ENCODE measurements around the gene SLC35B1.

DNA sequence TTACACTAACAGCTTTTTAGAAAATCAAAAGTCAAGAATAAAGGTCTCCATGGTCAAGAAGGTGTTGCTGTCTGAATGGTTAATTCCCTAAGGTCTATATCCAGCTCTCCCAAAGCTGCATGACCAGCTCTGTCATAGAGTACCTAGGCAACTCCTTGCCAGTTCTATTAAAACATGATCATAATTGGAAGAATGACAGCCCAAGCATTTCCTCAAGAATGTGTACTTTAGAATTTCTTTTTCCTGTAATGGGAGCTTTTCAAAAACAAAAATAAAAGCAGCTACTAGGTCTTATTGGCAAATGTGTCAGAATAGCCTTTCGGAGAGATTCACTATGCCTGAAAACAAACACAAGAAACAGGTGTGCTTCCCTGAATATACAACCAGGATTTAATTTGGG is 37.8 kb downstream of the SLC35B1 start:
- TF ChIP-seq, protein P1, sequence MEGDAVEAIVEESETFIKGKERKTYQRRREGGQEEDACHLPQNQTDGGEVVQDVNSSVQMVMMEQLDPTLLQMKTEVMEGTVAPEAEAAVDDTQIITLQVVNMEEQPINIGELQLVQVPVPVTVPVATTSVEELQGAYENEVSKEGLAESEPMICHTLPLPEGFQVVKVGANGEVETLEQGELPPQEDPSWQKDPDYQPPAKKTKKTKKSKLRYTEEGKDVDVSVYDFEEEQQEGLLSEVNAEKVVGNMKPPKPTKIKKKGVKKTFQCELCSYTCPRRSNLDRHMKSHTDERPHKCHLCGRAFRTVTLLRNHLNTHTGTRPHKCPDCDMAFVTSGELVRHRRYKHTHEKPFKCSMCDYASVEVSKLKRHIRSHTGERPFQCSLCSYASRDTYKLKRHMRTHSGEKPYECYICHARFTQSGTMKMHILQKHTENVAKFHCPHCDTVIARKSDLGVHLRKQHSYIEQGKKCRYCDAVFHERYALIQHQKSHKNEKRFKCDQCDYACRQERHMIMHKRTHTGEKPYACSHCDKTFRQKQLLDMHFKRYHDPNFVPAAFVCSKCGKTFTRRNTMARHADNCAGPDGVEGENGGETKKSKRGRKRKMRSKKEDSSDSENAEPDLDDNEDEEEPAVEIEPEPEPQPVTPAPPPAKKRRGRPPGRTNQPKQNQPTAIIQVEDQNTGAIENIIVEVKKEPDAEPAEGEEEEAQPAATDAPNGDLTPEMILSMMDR (conservative IDR thresholded peaks at IDR 0.05): no peak
- TF ChIP-seq EZH2 (IDR thresholded peaks at IDR 0.05; ENCODE audit: low read depth): no peak
